Mucosa of stomach (tissue), 1 donor: Measurements from ENCODE around the gene B3GAT1.

Experiments
- H3K27me3 ChIP-seq: one replicate; pipeline ENCODE4 v1.7.0; 2013; ENCODE audit warnings: mild to moderate bottlenecking, low read length; ENCODE audit not compliant: control insufficient read depth, insufficient read depth
- H3K36me3 ChIP-seq: one replicate; pipeline ENCODE4 v1.7.0; 2013; ENCODE audit warnings: low read length; ENCODE audit not compliant: control insufficient read depth, insufficient read depth
- H3K4me1 ChIP-seq: one replicate; pipeline ENCODE4 v1.7.0; 2013; ENCODE audit warnings: mild to moderate bottlenecking, low read length; ENCODE audit not compliant: control insufficient read depth, insufficient read depth
- H3K4me3 ChIP-seq: one replicate; pipeline ENCODE4 v1.7.0; 2013; ENCODE audit warnings: low read length
- H3K9ac ChIP-seq: one replicate; pipeline ENCODE4 v1.7.0; 2013; ENCODE audit warnings: mild to moderate bottlenecking, low read length, moderate library complexity
- H3K9me3 ChIP-seq: one replicate; pipeline ENCODE4 v1.7.0; 2013; ENCODE audit warnings: mild to moderate bottlenecking, low read length, moderate library complexity; ENCODE audit not compliant: control insufficient read depth
- donor health status: Pancreatic carcinoma.

B3GAT1 gene

GRCh38 chr11:134416726-134417125, 4.7 kb upstream of the B3GAT1 start:
- Histone ChIP-seq H3K27me3 (peaks cover 23% of the 10 kb centered on the region), H3K36me3 (no peaks in the 10 kb centered on the region), H3K4me3 (no peak overlapping the region), H3K9me3 (no peaks in the 10 kb centered on the region), H3K4me1 (no peaks in the 10 kb centered on the region), H3K9ac (no peak overlapping the region)

DNA sequence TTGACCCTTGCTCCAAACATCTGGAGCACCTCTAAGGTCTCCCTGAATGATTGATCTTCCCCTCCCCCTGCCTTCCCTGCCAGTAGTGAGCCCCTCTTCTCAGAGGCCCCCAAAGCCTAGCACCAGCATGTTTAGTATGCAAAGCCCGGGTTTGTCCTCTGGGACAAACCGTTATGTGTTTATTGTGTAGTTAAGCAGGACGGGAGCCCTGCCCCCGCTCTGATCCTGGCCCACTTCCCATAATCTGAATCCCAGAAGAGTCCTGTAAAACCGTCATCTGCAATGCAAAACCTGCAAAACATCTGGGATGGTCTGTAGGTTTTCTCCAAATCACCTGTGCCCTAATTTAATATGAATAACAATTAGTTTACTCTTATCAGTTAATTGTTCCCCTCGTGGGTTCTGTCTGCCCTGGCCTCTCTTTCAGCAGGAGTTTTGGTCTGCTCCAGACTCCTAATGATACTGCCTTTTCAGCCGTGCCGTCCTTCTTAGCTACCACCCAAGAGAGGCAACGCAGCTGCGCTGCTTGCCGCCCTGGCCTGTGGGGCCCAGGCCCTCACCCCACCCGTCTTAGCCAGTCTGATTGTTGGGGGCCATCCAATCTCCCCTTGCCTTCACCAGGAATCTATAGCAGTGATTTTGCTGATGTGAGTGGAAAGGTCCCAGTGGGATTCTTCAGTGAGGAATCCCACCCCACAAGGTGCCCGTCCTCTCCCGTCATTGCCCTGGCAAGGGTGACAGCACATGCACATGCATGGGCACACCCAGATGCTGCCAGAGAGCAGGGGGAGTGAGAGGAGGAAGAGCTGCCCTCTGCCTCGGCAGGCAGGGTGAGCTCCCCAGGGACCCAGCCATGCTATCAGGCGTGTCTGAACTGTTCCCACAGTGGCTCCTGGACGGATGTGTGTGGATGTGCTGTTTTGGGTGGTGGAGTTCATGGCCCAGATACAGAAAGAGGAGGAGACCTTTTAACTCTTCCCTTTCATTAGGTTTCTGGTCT, 3.0 kb upstream of the B3GAT1 start:
- Histone ChIP-seq H3K9me3 (no peaks in the 10 kb centered on the region), H3K9ac (no peak overlapping the region), H3K4me1 (no peaks in the 10 kb centered on the region), H3K27me3 (peaks cover 38% of the 10 kb centered on the region), H3K4me3 (no peak overlapping the region), H3K36me3 (no peaks in the 10 kb centered on the region)

DNA sequence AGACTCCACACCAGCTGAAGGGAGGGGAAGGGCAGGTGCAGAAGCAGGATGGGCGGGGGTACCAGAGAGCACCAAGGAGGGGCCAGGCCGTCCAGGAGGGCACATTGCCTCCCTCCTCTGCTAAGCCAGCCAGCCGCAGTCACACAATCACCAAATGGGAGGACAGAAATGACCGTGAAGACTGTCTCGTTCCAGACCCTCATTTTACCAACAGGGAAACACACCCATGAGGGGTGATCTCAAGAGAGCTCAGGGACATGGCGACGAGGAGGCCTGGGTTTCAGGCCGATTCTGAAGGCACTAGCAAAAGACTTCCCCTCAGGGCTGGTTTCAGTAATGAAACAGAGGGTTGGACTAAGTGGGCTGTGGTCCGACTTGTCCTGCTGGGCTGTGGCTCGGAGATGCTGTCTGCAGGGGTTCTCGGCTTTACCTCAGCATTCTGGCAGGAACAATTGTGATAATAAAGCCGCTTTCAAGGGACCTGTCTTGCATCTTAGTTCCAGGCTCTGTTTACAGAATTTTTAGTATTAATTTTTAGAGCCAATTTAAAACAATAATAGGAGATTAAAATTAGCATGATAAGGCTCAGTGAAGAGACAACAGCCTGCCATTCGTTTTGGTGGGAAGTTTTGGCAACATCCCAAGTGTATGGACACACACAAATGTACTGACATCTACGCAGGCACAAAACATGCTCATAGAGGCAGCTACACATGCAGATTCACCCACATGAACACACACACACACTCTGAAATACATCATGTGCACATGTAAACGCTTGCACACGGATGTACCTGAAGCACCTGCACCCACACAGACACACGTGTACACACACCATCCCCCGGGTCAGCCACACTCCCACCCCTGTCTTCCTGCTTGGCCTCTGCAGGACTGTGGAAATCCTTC, 2.0 kb upstream of the B3GAT1 start:
- H3K4me3 ChIP-seq: no peak overlapping the region
- H3K9ac ChIP-seq: no peak overlapping the region
- no peaks in the 10 kb centered on the region for H3K36me3 ChIP-seq
- H3K27me3 ChIP-seq: peaks cover 46% of the 10 kb centered on the region
- H3K4me1 ChIP-seq: no peaks in the 10 kb centered on the region
- no peaks in the 10 kb centered on the region for H3K9me3 ChIP-seq

GRCh38 chr11:134413043-134413825, 1.2 kb upstream of the B3GAT1 start:
- H3K4me3 ChIP-seq: no peak overlapping the region
- no peaks in the 10 kb centered on the region for H3K9me3 ChIP-seq
- H3K27me3 ChIP-seq: peaks cover 46% of the 10 kb centered on the region
- H3K36me3 ChIP-seq: no peaks in the 10 kb centered on the region
- no peak overlapping the region for H3K9ac ChIP-seq
- no peaks in the 10 kb centered on the region for H3K4me1 ChIP-seq

- Histone ChIP-seq H3K4me1 (no peaks in the 10 kb centered on the region), H3K27me3 (peaks cover 46% of the 10 kb centered on the region), H3K4me3 (no peak overlapping the region), H3K9me3 (no peaks in the 10 kb centered on the region), H3K9ac (no peak overlapping the region), H3K36me3 (no peaks in the 10 kb centered on the region)
These were observed 1.3 kb downstream of the B3GAT1 start for GRCh38 chr11:134410766-134411165.

DNA sequence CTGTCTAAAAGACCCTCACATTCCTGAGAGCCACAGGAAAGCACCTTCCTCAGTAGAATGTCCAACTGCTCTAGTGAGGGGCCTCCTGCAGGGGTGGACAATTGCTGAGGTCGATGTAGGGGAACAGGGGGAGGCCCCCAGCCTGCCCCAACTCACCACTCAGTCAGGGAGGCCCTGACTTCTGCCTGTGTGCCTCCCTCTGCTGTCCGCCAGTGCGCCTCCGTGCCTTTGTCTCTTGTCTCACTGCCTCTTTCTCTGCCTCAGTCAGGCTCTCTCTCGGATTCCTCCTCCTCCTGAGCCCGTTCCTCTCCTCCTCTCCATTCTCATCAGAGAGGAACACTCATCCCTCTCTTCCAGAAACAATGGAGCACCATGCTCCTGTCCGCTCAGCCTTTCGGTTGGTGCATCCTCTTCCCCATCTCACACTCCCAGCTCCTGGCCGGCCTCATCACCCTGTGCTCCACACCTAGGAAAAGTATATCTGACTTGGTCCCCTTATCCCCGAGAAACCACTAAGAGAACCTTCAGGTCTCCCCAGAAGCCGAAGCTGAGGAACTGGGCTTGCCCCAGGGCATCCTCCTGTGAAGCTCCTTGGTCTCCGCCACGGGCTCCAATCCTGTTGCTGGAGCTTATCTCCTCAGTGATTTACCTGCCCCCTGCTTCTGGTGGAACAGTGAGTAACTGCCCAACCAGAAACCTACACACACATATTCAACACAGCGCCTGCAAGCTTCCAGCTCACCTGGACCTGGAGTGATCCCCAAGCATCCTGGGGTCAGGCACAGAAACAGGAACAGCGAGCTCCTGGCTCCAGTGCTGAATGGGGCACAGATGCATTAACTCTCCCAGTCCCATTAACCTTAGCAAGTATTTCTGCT, 2.3 kb downstream of the B3GAT1 start:
- Histone ChIP-seq H3K27me3 (peaks cover 46% of the 10 kb centered on the region), H3K4me3 (no peak overlapping the region), H3K9ac (no peak overlapping the region), H3K9me3 (no peaks in the 10 kb centered on the region), H3K4me1 (no peaks in the 10 kb centered on the region), H3K36me3 (no peaks in the 10 kb centered on the region)

DNA sequence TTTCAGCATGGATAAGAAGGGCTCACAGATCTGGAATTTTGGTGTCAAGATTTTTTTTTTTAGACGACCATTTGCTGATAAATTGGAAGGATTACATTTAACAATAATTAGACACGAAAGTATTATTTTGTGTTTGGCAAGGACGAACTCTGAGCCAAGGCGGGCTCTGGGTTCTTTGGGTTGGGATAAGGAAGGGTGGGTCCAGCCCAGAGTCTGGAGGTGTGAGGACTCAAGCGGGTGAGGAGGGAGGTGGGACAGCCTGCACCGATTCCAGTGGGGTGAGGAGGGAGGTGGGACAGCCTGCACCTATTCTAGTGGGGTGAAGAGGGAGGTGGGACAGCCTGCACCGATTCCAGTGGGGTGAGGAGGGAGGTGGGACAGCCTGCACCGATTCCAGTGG, 4.1 kb downstream of the B3GAT1 start:
- no peaks in the 10 kb centered on the region for H3K9me3 ChIP-seq
- H3K4me3 ChIP-seq: no peak overlapping the region
- H3K4me1 ChIP-seq: no peaks in the 10 kb centered on the region
- H3K27me3 ChIP-seq: peaks cover 28% of the 10 kb centered on the region
- H3K36me3 ChIP-seq: no peaks in the 10 kb centered on the region
- no peak overlapping the region for H3K9ac ChIP-seq

- no peak overlapping the region for H3K9ac ChIP-seq
- H3K36me3 ChIP-seq: no peaks in the 10 kb centered on the region
- H3K27me3 ChIP-seq: peaks cover 22% of the 10 kb centered on the region
- H3K4me3 ChIP-seq: no peak overlapping the region
- no peaks in the 10 kb centered on the region for H3K4me1 ChIP-seq
- H3K9me3 ChIP-seq: no peaks in the 10 kb centered on the region
These were observed 4.7 kb downstream of the B3GAT1 start for GRCh38 chr11:134407321-134407828.

DNA sequence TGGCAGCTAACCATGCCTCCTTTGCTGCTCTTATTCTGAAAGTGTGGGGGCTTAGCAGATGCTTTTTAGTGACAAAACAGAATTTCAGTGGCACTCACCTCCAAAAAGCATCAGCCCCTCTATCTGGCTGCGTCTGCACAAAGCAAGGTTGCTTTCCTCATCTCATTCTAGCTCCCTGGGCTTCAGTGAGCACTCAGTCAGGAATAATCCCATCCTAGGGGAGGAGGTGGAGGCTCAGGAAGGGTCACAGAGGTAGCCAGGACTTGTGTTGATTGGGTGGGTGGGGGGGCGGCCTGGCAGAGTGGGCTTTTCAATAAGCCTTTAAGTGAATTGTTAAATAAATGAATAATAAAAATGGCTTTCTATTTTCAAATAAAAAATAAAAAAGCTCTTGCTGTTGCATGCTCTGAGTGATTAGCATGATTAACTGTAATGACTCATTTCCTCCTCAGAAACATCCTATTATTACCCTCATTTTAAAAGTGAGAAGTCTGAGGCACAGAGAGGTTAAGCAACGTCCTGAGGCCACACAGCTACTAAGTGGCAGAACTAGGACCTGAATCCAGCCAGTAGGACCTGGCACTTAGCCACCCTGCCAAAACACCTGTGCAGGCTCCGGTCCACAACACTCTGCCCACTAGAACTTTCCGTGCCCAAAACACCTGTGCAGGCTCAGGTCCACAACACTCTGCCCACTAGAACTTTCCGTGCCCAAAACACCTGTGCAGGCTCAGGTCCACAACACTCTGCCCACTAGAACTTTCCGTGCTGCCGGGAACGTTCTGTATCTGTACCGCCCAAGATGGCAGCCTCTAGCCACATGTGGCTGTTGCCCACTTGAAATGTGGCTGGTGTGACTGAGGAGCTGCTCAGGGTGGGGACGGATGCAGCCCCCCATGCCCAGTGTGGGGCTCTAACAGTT, 5.5 kb downstream of the B3GAT1 start:
- peaks cover 22% of the 10 kb centered on the region for H3K27me3 ChIP-seq
- H3K4me1 ChIP-seq: no peaks in the 10 kb centered on the region
- H3K36me3 ChIP-seq: no peaks in the 10 kb centered on the region
- no peaks in the 10 kb centered on the region for H3K9me3 ChIP-seq
- no peak overlapping the region for H3K9ac ChIP-seq
- no peak overlapping the region for H3K4me3 ChIP-seq

DNA sequence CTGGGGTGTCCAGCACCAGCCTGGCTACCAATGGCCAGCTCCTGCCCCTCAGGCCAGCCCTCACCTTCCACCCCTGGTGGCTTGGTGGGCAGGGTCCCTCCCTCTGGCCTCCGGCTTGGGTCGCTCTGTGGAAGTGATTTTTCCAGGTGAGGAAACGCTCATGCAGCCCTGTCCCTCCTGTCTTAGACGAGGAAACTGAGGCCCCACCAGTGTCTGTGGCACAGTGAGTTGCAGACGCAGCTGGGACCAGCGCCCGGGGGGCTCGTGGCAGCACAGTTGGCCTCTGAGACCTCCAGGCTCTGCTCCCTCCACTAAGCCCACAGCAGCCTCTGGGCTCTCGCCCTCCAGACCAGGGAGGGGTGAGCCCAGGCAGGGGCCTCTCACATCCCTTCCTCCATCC, 6.2 kb downstream of the B3GAT1 start:
- Histone ChIP-seq H3K36me3 (no peaks in the 10 kb centered on the region), H3K9ac (no peak overlapping the region), H3K4me1 (no peaks in the 10 kb centered on the region), H3K9me3 (no peaks in the 10 kb centered on the region), H3K27me3 (peaks cover 15% of the 10 kb centered on the region), H3K4me3 (no peak overlapping the region)
